HG03457 (cell line): ENCODE measurements around the gene DNAJA2.

Experiments
- ATAC-seq: cut with Tn5 transposase; IDR thresholded peaks from one replicate; pipeline ENCODE4 v1.9.1; 2021; ENCODE audit warnings: moderate number of reproducible peaks; ENCODE audit not compliant: unreplicated experiment

The DNAJA2 gene

GRCh38 chr16:46929378-46930332 is 43.8 kb downstream of the DNAJA2 start:
- ATAC-seq, result no peak

- no peak for ATAC-seq
These were observed 44.7 kb downstream of the DNAJA2 start for GRCh38 chr16:46928811-46929210.

- no peak for ATAC-seq
These were observed 46.2 kb downstream of the DNAJA2 start for GRCh38 chr16:46927273-46927672.

GRCh38 chr16:46926470-46927225 is 46.8 kb downstream of the DNAJA2 start:
- no peak for ATAC-seq

GRCh38 chr16:46924402-46924801 is 49.1 kb downstream of the DNAJA2 start:
- ATAC-seq, result no peak

- ATAC-seq, result no peak
These were observed 49.8 kb downstream of the DNAJA2 start for GRCh38 chr16:46923513-46924295.

- ATAC-seq, result no peak
These were observed 51.2 kb downstream of the DNAJA2 start for GRCh38 chr16:46922239-46922638.

- no peak for ATAC-seq
These were observed 52.9 kb downstream of the DNAJA2 start for GRCh38 chr16:46920402-46921068.

- peak; percentile 83 for ATAC-seq
These were observed 54.3 kb downstream of the DNAJA2 start for GRCh38 chr16:46918905-46919792.

GRCh38 chr16:46918400-46918799 is 55.1 kb downstream of the DNAJA2 start:
- ATAC-seq, result no peak

GRCh38 chr16:46916980-46917379 is 56.5 kb downstream of the DNAJA2 start:
- ATAC-seq, result no peak

- no peak for ATAC-seq
These were observed 57.9 kb downstream of the DNAJA2 start for GRCh38 chr16:46915483-46916025.

GRCh38 chr16:46914556-46915201 is 58.8 kb downstream of the DNAJA2 start:
- ATAC-seq, result no peak

GRCh38 chr16:46911650-46912049 is 61.8 kb downstream of the DNAJA2 start:
- ATAC-seq, result no peak

GRCh38 chr16:46911038-46911437 is 62.4 kb downstream of the DNAJA2 start:
- peak; percentile 54 for ATAC-seq

- ATAC-seq, result no peak
These were observed 64.7 kb downstream of the DNAJA2 start for GRCh38 chr16:46908540-46909372.

GRCh38 chr16:46907061-46907774 is 66.3 kb downstream of the DNAJA2 start:
- ATAC-seq, result no peak
